ENCODE results near the gene FXYD1.

FXYD1 gene

DNA sequence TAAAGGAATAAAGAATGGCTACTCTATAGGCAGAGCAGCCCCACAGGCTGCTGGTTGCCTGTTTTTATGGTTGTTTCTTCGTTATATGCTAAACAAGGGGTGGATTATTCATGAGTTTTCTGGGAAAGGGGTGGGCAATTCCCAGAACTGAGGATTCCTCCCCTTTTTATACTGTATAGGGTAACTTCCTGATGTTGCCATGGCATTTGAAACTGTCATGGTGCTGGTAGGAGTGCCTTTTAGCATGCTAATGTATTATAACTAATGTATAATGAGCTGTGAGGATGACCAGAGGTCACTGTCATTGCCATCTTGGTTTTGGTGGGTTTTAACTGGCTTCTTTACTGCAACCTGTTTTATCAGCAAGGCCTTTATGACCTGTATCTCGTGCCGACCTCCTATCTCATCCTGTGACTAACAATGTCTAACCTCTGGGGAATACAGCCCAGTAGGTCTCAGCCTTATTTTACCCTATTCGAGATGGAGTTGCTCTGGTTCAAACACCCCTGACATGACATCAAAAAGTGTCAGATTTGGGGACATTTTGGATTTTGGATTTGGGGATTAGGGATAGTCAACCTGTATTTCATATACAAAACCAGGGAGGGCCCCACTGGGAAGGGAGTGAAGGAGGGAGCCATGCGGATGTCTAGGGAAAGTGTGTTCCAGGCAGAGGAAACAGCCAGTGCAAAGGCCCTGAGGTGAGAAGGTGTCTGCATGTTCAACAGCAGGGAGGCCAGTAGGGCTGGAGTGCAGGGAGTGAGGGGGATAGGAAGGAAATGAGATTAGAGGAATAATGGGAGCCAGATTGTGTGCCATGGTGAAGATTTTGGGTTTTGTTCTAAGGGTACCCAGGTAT lies 26.8 kb downstream of the FXYD1 start:
- no peak for DNase-seq

DNA sequence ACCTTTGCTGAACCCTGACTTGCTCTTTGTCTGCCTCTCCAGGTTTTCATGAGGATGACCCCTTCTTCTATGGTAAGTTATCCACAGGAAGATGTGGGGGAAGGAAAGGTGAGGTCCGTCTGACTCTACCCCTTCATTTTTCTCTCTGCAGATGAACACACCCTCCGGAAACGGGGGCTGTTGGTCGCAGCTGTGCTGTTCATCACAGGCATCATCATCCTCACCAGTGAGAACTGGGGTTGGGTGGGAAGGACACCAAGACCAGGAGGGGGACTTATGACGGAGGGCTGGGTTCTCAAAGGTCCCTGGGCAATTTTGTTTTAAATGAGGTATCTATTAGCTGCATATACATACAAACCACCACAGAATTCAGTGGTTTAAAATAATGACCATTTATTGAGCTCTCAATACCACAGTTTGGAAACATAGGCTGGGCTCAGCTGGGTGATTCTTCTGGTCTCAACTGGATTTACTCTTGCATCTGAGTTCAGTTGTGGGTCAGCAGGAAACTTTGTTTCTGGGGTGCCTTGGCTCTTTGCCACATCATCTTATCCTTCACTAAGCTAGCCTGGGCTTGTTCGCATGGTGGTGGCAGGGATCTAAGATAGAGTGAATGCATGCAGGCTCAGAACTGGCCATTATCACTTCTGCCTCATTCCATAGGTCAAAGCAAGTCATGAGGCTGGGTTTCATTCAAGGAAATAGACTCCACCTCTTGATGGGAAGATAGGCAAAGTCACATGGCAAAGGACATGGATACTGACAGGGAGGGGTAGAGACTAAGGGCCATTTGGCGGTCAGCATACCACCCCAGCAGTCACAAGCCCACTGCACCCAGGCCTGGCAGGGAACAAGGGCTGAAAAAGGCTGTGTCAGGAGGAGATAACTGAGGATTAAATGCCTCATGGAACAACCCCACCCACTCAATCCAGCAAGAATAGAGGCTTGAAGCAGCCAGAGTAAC lies 27.8 kb downstream of the FXYD1 start:
- DNase-seq: no peak

DNA sequence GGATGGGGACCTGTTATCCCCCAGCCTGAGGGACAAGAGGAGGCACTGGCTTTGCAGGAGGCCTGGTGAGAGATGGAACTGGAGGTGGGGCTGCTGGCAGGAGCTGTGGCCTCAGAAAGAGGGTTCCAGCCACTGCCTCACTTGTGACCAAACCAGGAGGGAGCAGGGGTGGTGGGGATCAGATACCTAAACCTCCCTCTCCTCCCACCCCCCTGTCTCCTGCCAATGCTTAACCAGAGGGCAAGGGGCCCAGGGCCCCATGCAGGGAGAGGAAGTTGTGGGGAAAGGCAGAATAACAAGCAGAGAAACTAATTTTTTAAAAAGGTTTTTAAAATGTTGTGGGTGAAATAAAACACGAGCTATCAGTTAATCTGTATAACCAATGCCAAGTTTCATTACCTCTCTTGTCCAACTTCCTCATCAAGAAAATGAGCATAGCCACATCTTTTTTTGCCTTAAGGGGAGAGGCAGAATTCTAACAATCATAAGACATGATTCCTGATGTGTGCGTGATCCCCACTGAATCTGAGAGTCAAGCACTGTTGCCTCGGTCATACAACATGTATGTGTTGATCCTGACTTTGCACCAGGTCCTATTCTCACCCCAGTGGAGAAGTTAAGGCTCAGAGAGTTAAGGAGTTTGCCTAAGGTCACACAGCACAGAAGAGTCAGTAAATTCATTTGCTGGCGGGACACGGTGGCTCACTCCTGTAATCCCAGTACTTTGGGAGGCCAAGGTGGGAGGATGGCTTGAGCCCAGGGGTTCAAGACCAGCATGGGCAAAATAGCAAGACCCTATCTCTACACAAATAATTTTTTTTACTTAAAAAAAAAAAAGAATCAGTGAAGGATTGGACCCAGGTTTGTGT lies 28.9 kb downstream of the FXYD1 start:
- no peak for DNase-seq

DNA sequence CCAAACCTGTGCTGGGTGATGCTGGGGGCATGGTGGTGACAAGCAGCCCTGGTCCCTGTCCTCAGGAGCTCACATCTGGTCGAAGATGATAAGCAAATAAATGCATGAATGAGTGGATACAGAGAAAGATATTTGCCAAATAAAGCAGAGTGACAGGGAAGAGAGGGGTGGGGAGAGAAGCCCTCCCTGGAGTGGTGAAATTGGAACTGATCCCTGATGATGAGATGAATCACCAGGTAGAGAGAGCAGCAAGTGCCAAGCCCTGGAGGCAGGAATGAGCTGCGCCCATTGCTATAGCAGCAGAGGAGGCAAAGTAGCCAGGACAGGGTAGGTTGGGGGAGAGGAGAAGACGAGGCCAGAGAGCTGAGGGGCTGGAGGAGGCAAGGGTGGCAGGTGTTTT lies 29.6 kb downstream of the FXYD1 start:
- no peak for DNase-seq

DNA sequence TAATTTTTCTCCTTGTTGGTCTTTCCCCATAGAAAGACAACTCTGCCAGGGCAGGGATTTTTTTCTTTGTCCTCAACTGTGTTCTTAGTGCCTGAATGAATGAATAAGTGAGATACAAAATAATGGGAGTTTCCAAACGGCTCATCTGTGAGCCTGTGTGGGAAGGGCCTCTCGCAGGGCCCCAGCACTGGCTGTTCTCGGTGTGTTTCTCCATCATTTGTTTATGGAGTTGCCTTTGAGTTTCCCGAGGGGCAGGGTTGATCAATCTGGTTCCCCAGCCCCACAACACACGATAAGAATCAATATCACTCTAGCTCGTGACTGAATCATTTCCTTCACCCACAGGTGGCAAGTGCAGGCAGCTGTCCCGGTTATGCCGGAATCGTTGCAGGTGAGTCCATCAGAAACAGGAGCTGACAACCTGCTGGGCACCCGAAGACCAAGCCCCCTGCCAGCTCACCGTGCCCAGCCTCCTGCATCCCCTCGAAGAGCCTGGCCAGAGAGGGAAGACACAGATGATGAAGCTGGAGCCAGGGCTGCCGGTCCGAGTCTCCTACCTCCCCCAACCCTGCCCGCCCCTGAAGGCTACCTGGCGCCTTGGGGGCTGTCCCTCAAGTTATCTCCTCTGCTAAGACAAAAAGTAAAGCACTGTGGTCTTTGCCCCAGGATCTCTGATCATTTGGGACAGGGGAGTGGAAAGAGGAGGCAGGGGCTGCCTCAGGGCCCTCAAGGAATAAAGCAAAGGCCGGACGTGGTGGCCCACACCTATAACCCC lies 30.8 kb downstream of the FXYD1 start:
- no peak for DNase-seq

DNA sequence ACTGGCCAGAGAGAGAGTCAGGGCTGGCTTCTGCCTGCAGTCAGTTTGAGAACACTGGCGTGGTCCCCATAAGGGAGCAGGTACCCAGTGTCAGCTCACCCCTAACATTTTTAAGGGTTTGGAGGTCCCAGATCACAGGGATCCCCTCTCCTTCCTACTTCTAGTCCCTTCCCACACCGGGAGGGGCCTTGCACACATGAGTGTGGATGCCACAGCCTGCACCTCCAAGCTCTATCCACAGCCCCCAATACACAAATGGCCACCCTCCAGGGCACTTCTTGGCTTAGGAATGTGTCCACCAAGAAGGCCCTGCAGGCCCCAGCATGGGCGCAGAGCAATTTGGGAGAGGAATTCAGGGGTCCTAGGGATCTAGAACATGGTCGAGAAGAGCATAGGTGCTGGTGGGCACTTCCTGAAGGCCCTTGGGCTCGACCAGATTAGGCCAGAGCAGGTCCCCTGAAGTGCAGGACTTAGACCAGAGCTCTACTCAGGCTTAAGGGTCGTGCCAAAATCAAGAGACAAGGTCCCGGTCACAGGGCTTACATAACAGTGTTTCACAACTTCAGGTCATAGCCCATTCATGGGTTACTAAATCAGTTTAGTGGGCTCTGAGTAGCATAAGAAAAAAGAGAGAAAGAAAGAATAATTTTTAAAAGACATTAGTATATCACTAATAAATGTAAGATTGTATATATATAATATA lies 31.9 kb downstream of the FXYD1 start:
- DNase-seq: no peak

DNA sequence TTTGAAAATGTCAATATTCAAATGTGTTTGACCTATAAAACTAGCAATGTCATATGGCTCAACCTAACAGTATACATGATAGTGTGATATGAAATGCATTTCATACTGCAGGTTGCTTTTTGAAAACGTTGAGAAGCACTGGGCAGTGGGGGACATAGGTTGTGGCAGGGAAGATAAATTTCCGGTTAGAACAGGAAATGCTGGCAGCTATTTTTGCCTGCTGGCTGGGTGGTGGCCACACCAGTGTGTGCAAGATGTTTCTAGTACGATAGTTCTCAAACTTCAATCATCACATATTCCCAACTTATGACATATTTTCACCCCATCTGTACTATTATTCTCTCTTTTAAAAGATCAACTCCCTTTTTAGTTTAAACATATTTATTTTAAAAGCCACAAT lies 33.1 kb downstream of the FXYD1 start:
- DNase-seq: no peak

DNA sequence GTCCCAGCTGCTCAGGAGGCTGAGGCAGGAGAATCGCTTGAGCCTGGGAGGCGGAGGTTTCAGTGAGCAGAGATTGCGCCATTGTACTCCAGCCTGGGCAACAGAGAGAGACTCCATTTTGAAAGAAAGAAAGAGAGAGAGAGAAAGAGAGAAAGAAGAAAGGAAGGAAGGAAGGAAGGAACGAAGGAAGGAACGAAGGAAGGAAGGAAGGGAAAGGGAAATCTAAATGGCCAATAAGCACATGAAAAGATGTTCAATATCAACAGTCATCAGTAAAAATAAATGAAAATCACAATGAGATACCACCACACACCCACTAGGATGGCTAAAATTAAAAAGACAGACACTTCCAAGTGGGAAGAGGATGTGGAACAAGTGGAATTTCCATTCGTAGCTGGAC lies 35.6 kb downstream of the FXYD1 start:
- no peak for DNase-seq

DNA sequence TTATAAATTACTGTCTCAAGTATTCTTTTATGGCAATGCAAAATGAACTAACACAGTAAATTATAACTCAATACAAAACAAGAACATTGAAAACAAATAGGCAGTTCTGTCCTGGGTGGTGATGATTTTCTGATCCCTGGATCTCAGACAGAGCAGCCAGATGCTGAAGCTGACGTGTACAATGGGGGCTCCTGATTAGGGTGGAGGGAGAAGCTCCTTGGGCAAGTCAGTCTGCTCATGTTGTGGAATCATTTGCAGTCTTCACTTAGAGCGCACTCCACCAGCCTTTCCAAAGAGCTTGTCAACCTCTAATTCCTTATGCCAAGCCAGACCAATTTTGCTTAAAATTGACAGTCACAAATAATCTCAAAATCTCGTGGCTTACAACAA lies 37.6 kb downstream of the FXYD1 start:
- no peak for DNase-seq

DNA sequence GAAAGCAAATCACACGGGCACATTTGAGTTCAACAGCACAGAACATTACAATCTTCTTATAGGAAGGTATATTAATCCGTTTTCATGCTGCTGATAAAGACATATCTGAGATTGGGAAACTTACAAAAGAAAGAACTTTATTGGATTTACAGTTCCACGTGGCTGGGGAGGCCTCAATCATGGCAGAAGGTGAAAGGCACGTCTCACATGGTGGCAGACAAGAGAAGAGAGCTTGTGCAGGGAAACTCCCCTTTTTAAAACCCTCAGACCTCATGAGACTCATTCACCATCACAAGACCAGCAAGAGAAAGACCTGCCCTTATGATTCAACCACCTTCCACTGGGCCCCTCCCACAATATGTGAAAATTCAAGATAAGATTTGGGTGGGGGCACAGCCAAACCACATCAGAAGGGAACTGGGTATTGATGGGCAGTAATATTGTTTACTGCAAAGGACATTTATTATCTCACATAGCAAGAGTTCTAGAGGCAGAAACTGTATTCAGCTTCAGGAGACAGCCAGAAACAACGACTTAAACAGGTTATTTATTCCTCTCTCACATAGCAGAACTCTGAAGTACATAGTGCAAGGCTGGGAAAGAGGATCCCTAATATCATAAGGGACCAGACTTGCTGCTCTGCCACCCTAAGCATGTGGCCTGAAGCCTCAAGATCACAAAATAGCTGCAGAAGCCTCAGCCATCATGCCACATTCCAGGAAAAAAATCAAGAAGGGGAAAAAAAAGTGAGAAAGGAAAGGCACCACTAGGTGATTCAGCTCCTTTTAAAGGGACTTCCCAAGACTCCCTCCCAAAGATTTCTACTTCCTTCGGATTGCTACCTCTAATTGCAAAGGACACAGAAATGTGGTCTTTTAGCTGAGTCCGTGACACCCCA lies 39.0 kb downstream of the FXYD1 start:
- no peak for DNase-seq

DNA sequence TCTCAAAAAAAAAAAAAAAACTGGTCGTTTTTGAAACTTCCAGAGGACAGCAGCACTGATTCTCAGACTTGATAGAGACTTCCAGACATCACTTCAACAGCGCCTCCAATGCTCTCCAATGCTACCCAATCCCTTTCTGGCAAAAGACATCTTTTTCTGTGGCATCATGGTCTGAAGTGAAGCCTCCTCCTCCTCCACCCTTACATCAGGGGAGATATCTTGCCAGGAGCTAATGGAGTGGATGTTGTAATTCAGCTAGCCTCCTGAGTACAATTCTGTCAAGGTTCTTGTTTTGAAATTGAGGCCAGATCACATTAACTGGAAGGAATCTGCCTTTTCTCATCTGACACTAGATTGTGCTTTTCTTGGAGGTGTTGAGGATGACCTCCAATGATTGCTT lies 40.1 kb downstream of the FXYD1 start:
- no peak for DNase-seq

DNA sequence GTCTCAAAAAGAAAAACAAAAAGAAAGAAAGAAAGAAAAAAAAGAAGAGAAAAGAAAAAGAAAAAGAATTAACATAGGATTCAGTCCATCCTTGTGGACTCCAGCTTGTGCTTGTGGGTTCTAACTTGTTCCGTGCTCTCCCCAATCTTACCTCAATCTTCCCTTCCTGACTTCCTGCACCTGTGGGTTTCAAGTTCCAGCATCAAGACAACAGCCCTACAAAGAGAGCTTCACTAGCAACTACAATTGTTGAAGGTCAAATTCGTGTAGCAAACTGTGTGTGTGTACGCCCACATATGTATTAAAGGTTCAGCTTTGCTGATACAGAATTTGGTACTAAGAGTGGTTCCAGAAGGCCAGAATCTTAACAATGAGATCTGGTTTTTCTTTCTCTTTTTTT lies 41.2 kb downstream of the FXYD1 start:
- DNase-seq: no peak

DNA sequence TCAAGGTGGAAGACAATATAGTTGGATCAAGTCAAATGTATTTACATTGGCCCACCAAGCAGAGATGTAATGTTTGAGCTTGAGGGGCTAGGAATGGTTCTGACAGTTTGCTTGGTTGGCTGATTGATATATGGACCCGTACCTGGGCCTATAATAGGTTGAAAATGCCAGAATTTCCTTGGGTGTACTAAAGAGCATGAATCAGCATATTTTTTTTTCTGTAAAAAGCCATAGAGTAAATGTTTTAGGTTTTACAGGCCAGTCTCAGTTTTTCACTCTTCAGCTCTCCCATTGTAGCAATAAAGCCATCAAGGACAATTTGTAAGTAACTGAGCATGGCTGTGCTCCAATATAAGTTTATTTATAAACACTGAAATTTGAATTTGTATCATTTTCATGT lies 42.8 kb downstream of the FXYD1 start:
- DNase-seq: no peak

DNA sequence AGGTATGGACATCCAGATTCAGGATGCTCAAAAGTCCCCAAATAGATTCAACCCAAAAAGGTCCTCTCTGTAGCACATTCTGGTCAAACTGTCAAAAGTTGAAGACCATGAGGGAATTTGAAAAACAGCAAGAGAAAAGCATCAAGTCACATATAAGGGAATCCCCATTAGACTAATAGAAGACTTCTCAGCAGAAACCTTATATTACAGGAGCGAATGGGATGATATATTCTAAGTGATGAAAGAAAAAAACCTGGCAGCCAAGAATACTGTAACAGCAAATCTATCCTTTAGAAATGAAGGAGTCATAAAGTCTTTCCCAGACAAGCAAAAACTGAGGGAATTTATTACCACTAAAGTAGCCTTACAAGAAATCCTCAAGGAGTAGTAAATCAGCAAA lies 45.6 kb downstream of the FXYD1 start:
- DNase-seq: no peak

DNA sequence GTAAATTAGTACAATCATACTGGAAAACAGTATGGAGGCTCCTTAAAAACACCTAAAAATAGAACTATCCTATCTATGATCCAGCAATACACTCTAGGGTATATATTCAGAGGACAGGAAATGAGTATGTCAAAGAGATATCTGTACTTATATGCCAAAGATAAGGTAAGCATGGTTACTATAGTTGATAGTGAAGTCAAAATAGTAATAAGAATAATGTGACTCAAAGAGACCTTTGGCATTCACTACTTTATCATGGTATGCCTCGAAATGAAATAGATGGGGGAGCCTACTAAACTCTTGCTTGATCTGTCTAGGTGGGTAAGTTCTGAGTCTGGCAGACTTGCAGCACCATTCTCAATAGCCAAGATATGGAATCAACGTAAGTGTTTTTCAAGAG lies 46.3 kb downstream of the FXYD1 start:
- DNase-seq: no peak
